ENCODE results near the gene FIGN. TPM values are rescaled to one million over a fixed set of nuclear protein-coding genes. Genes with fewer than 3 reads are reported as not detected.

FIGN gene
- total and polyA plus RNA-seq, 2 of the 4 experiments (the other 2 are of a cell fraction): 0.77 to 0.90 TPM

DNA sequence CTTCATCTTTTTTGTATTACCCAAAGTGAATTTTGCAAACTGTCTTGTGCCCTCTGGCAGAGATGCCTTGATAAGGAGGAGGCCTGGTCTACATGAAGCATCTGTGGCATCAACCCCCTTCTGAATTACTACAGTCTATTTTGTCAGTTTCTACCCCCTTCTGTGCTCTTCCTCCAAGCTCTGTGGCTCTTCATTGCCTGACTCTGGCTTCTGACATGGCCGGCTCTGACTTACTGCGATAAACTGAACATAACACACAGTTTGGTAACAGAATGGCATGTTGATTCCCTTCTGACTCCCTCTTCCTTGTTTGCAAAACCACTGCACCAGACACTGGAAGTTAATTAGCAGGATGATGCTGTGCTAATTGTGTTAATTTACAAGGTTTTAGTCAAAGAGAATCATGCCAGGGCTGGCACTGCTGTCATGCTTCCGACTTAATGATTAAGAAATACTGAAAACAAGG is 122.5 kb downstream of the FIGN start:
- no peak overlapping the region for H2AFZ ChIP-seq (replicated peaks; ENCODE audit: low read length, poor library complexity)
- no peak overlapping the region for H3K4me2 ChIP-seq (ENCODE audit: low read depth, low read length)
- no peak overlapping the region for H4K8ac ChIP-seq (ENCODE audit: low read depth in 2 of 2, low read length in 2 of 2)
- no peak overlapping the region for H4K91ac ChIP-seq (ENCODE audit: insufficient read depth, low read depth, low read length)
- no peaks in the 10 kb centered on the region for H3K79me1 ChIP-seq (ENCODE audit: low read depth in 1 of 2, low read length in 2 of 2)
- H3K18ac ChIP-seq (ENCODE audit: low read depth, low read length): no peak overlapping the region
- H3K27me3 ChIP-seq (ENCODE audit: control insufficient read depth, insufficient read depth, low read length): no peaks in the 10 kb centered on the region
- H2BK20ac ChIP-seq (ENCODE audit: low read depth, low read length): no peak overlapping the region
- no TSS peak for BruUV-seq (replicated peaks)
- no peak overlapping the region for H3K23ac ChIP-seq (ENCODE audit: low read depth, low read length)
- POLR2A ChIA-PET (ENCODE audit: unreplicated experiment): no interaction called here
- H4K20me1 ChIP-seq (ENCODE audit: insufficient read depth, low read length): no peaks in the 10 kb centered on the region
- H3K14ac ChIP-seq (replicated peaks; ENCODE audit: low read depth, low read length): no peak overlapping the region
- no peak overlapping the region for H2AK5ac ChIP-seq (ENCODE audit: low read depth, low read length)
- H3K9me3 ChIP-seq (ENCODE audit: control insufficient read depth, insufficient read depth, low read length): no peaks in the 10 kb centered on the region
- TF ChIP-seq MXI1 (IDR thresholded peaks at IDR 0.05; ENCODE audit: borderline replicate concordance, low read depth, low read length) (no peak), POLR2A (IDR thresholded peaks at IDR 0.05; ENCODE audit: low read depth, low read length) (no peak), MAFK (IDR thresholded peaks at IDR 0.05; ENCODE audit: low read depth, low read length) (no peak), CEBPB (IDR thresholded peaks at IDR 0.05; ENCODE audit: low read depth, low read length) (no peak)
- TF ChIP-seq, protein P1, sequence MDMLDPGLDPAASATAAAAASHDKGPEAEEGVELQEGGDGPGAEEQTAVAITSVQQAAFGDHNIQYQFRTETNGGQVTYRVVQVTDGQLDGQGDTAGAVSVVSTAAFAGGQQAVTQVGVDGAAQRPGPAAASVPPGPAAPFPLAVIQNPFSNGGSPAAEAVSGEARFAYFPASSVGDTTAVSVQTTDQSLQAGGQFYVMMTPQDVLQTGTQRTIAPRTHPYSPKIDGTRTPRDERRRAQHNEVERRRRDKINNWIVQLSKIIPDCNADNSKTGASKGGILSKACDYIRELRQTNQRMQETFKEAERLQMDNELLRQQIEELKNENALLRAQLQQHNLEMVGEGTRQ (IDR thresholded peaks at IDR 0.05; ENCODE audit: low read depth, low read length): no peak
- H3K27ac ChIP-seq (ENCODE audit: insufficient read depth, low read length): no peak overlapping the region
- no CpG with 5 or more reads among the region's 3 CpGs for WGBS, 2 experiments (ENCODE audit: extremely low coverage in 2 of 2, insufficient read length in 1 of 2)
- intact Hi-C loops (cut with micrococcal nuclease): no loop called here
- peaks cover 5% of the 10 kb centered on the region; the same call in 1 of the 2 replicates for H3K36me3 ChIP-seq (ENCODE audit: control insufficient read depth, insufficient read depth, low read length)
- no peak overlapping the region for H2BK120ac ChIP-seq (ENCODE audit: low read depth, low read length)
- no peak overlapping the region for H2BK15ac ChIP-seq (ENCODE audit: low read depth, low read length)
- no peak overlapping the region for H4K5ac ChIP-seq (ENCODE audit: low read depth, low read length)
- H3K9ac ChIP-seq (ENCODE audit: low read depth, low read length): no peak overlapping the region
- CTCF ChIA-PET: no interaction called here
- H3K9me1 ChIP-seq (ENCODE audit: insufficient read depth, low read length): 0 out of 2 replicates have a peak, but pooled peaks cover 4% of the 10 kb centered on the region
- no peak overlapping the region for H3K56ac ChIP-seq (ENCODE audit: extremely low read depth, insufficient read depth, low read length)
- ATAC-seq (ENCODE audit: low read depth) (no peak), DNase-seq (no peak)
- H3K4ac ChIP-seq (ENCODE audit: low read depth, low read length): no peak overlapping the region
- H3K4me1 ChIP-seq (ENCODE audit: control insufficient read depth, insufficient read depth, low read length): no peaks in the 10 kb centered on the region
- H3K4me3 ChIP-seq (ENCODE audit: insufficient read depth, low read depth, low read length): no peak overlapping the region
- no peak overlapping the region for H2BK5ac ChIP-seq (ENCODE audit: low read depth, low read length, poor library complexity, severe bottlenecking)
- dilution Hi-C loops (cut with HindIII; ENCODE audit: low sequenced_read_pairs, unreplicated experiment): no loop called here
- H2AK9ac ChIP-seq (replicated peaks; ENCODE audit: low read depth, low read length, poor library complexity): no peak overlapping the region
- in situ Hi-C loops (cut with MboI; ENCODE audit: low sequenced_read_pairs): no loop called here

All from IMR-90 (cell line).